CD8-positive, alpha-beta memory T cell (primary cell): ENCODE measurements around the gene SLC9A9. TPM values are rescaled to one million over a fixed set of nuclear protein-coding genes. Genes with fewer than 3 reads are reported as not detected.

ENCODE experiments used
- CTCF ChIA-PET: fragments of 350-600 bp; sonication (Branson Sonifier 250); formaldehyde crosslinking; loops from one replicate; lab custom pipeline; 2021; ENCODE audit warnings: antibody characterized with exemption; lab: Charles Lee
- POLR2A ChIA-PET: fragments of 350-600 bp; sonication (Branson Sonifier 250); formaldehyde crosslinking; loops from one replicate; lab custom pipeline; 2021; ENCODE audit warnings: antibody characterized with exemption; lab: Charles Lee
- DNase-seq, 5 donors: peaks; one replicate each; pipeline versions ENCODE4 v3.0.0 to v3.0.0-alpha.2; 2020 to 2022; ENCODE audit warnings: mixed read lengths in 1 of 5
- H3K27ac ChIP-seq: one replicate; pipeline ENCODE4 v1.7.0; 2013; ENCODE audit warnings: low read depth, mild to moderate bottlenecking, low read length, moderate library complexity
- H3K27me3 ChIP-seq: 2 replicates; pipeline ENCODE4 v1.7.0; 2013; ENCODE audit warnings: low read length, mild to moderate bottlenecking; ENCODE audit not compliant: insufficient read depth, poor library complexity, severe bottlenecking
- H3K36me3 ChIP-seq: 2 replicates; pipeline ENCODE4 v1.7.0; 2013; ENCODE audit warnings: mild to moderate bottlenecking, low read length, moderate library complexity; ENCODE audit not compliant: insufficient read depth
- H3K4me1 ChIP-seq: 2 replicates; pipeline ENCODE4 v1.7.0; 2013; ENCODE audit warnings: mild to moderate bottlenecking, low read length, moderate library complexity; ENCODE audit not compliant: insufficient read depth
- H3K4me3 ChIP-seq: 2 replicates; pipeline ENCODE4 v1.7.0; 2013; ENCODE audit warnings: mild to moderate bottlenecking, low read length
- H3K9me3 ChIP-seq: 2 replicates; pipeline ENCODE4 v1.7.0; 2013; ENCODE audit warnings: mild to moderate bottlenecking, low read length
- H3K27ac Mint-ChIP-seq, 8 donors: one replicate each; pipeline ENCODE4 v1.8.0; 2020 to 2021; ENCODE audit warnings: mixed read lengths in 8 of 8, mild to moderate bottlenecking in 6 of 8, inconsistent platforms in 3 of 8, moderate library complexity in 3 of 8
- H3K27me3 Mint-ChIP-seq, 2 donors: one replicate each; pipeline ENCODE4 v1.8.0; 2020 to 2021; ENCODE audit warnings: mixed read lengths in 2 of 2, mild to moderate bottlenecking in 1 of 2, moderate library complexity in 1 of 2
- H3K36me3 Mint-ChIP-seq, 3 donors: one replicate each; pipeline ENCODE4 v1.8.0; 2020 to 2021; ENCODE audit warnings: mixed read lengths in 3 of 3, inconsistent platforms in 1 of 3, mild to moderate bottlenecking in 1 of 3
- H3K4me1 Mint-ChIP-seq, 3 donors: one replicate each; pipeline ENCODE4 v1.8.0; 2020 to 2021; ENCODE audit warnings: mixed read lengths in 3 of 3, inconsistent platforms in 1 of 3, mild to moderate bottlenecking in 1 of 3
- H3K4me3 Mint-ChIP-seq, 7 donors: one replicate each; pipeline ENCODE4 v1.8.0; 2020 to 2021; ENCODE audit warnings: mixed read lengths in 7 of 7, mild to moderate bottlenecking in 6 of 7, moderate library complexity in 4 of 7, inconsistent platforms in 2 of 7
- H3K9me3 Mint-ChIP-seq, 5 donors: one replicate each; pipeline ENCODE4 v1.8.0; 2020 to 2022; ENCODE audit warnings: mixed read lengths in 5 of 5, mild to moderate bottlenecking in 3 of 5, moderate library complexity in 2 of 5, inconsistent platforms in 1 of 5
- polyA plus RNA-seq: library from polyadenylated mRNA; unstranded; fragments of 300-500 nt; fragmentation: Illumina TruSeq; gene quantifications from one replicate; pipeline ENCODE4 v1.2.3, GENCODE V29; 2021
- total RNA-seq, 2 experiments: library from RNA; stranded (reverse); gene quantifications; one replicate each; pipeline ENCODE4 v1.2.3, GENCODE V29; 2021

The SLC9A9 gene
- total and polyA plus RNA-seq, 3 experiments from 2014 or later: 1.2 to 18.0 (median 2.2) TPM

GRCh38 chr3:143339451-143339850 is 508.8 kb downstream of the SLC9A9 start:
- H3K36me3 Mint-ChIP-seq: peaks cover 0 to 11% (median 6%) of the 10 kb centered on the region in 3 donors
- H3K4me1 ChIP-seq: no peaks in the 10 kb centered on the region
- H3K4me1 Mint-ChIP-seq: peaks cover 0 to 7% (median 0%) of the 10 kb centered on the region in 3 donors
- H3K27ac ChIP-seq: no peak overlapping the region
- no peaks in the 10 kb centered on the region for H3K27me3 ChIP-seq
- no peak overlapping the region for H3K27ac Mint-ChIP-seq
- H3K36me3 ChIP-seq: no peaks in the 10 kb centered on the region
- POLR2A ChIA-PET: no interaction called here
- no peak overlapping the region for H3K4me3 ChIP-seq
- no peaks in the 10 kb centered on the region for H3K27me3 Mint-ChIP-seq
- DNase-seq: no peak
- no peaks in the 10 kb centered on the region for H3K9me3 Mint-ChIP-seq
- H3K4me3 Mint-ChIP-seq: no peak overlapping the region
- no peaks in the 10 kb centered on the region for H3K9me3 ChIP-seq
- CTCF ChIA-PET: no interaction called here

- H3K27ac Mint-ChIP-seq: no peak overlapping the region
- no peaks in the 10 kb centered on the region for H3K27me3 Mint-ChIP-seq
- ChIA-PET POLR2A (no interaction called here), CTCF (no interaction called here)
- Histone ChIP-seq H3K4me1 (no peaks in the 10 kb centered on the region), H3K4me3 (no peak overlapping the region), H3K9me3 (no peaks in the 10 kb centered on the region), H3K27me3 (no peaks in the 10 kb centered on the region), H3K27ac (no peak overlapping the region), H3K36me3 (no peaks in the 10 kb centered on the region)
- H3K9me3 Mint-ChIP-seq: no peaks in the 10 kb centered on the region
- H3K4me1 Mint-ChIP-seq: no peaks in the 10 kb centered on the region
- H3K36me3 Mint-ChIP-seq: peaks cover 0 to 10% (median 9%) of the 10 kb centered on the region in 3 donors
- H3K4me3 Mint-ChIP-seq: no peak overlapping the region
- DNase-seq: no peak
Measured at GRCh38 chr3:143337387-143337786, 510.9 kb downstream of the SLC9A9 start.

GRCh38 chr3:143334231-143334630 is 514.0 kb downstream of the SLC9A9 start:
- H3K9me3 ChIP-seq: no peaks in the 10 kb centered on the region
- H3K4me1 ChIP-seq: no peaks in the 10 kb centered on the region
- Mint-ChIP-seq H3K4me1 (no peaks in the 10 kb centered on the region), H3K36me3 (peaks cover 0 to 10% (median 3%) of the 10 kb centered on the region in 3 donors), H3K9me3 (no peaks in the 10 kb centered on the region), H3K4me3 (no peak overlapping the region), H3K27me3 (no peaks in the 10 kb centered on the region), H3K27ac (no peak overlapping the region)
- H3K36me3 ChIP-seq: no peaks in the 10 kb centered on the region
- H3K4me3 ChIP-seq: no peak overlapping the region
- DNase-seq: no peak
- ChIA-PET CTCF (no interaction called here), POLR2A (no interaction called here)
- no peak overlapping the region for H3K27ac ChIP-seq
- H3K27me3 ChIP-seq: no peaks in the 10 kb centered on the region

- H3K4me1 ChIP-seq: no peaks in the 10 kb centered on the region
- DNase-seq: no peak
- Mint-ChIP-seq H3K27ac (peak overlapping the region in 1 of 8 donors; percentile 2), H3K9me3 (no peaks in the 10 kb centered on the region), H3K27me3 (no peaks in the 10 kb centered on the region), H3K36me3 (peaks cover 0 to 9% (median 3%) of the 10 kb centered on the region in 3 donors), H3K4me1 (no peaks in the 10 kb centered on the region), H3K4me3 (no peak overlapping the region)
- ChIA-PET CTCF (no interaction called here), POLR2A (no interaction called here)
- no peaks in the 10 kb centered on the region for H3K27me3 ChIP-seq
- H3K27ac ChIP-seq: no peak overlapping the region
- no peak overlapping the region for H3K4me3 ChIP-seq
- no peaks in the 10 kb centered on the region for H3K36me3 ChIP-seq
- H3K9me3 ChIP-seq: no peaks in the 10 kb centered on the region
Measured at GRCh38 chr3:143333367-143333766, 514.9 kb downstream of the SLC9A9 start.

DNA sequence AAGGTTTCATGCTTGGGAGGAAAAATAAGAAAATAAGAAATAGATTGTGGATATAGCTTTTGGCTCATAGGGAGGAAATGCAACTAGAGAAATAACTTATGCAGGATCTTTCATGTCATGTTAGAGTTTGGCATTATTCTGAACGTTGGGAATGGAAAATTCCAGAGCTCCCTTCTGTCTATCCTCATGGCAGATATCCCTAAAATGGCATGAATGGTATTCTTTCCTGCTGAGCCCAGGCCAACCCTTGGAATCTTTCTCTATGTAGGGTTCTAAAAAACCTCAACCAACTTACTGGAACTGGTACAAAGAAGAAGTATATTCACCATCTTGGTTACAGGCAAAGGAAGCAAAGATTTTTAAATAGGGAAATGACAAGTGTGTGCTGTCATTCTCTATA is 516.2 kb downstream of the SLC9A9 start:
- ChIA-PET CTCF (no interaction called here), POLR2A (no interaction called here)
- no peak for DNase-seq
- Mint-ChIP-seq H3K4me3 (no peak overlapping the region), H3K36me3 (peaks cover 0 to 4% (median 3%) of the 10 kb centered on the region in 3 donors), H3K9me3 (no peaks in the 10 kb centered on the region), H3K27ac (no peak overlapping the region), H3K4me1 (no peaks in the 10 kb centered on the region), H3K27me3 (no peaks in the 10 kb centered on the region)
- no peaks in the 10 kb centered on the region for H3K27me3 ChIP-seq
- H3K9me3 ChIP-seq: no peaks in the 10 kb centered on the region
- no peaks in the 10 kb centered on the region for H3K36me3 ChIP-seq
- peaks cover 5% of the 10 kb centered on the region for H3K4me1 ChIP-seq
- H3K4me3 ChIP-seq: no peak overlapping the region
- no peak overlapping the region for H3K27ac ChIP-seq

- H3K4me1 Mint-ChIP-seq: peaks cover 0 to 2% (median 0%) of the 10 kb centered on the region in 3 donors
- no peaks in the 10 kb centered on the region for H3K9me3 Mint-ChIP-seq
- H3K27me3 ChIP-seq: no peaks in the 10 kb centered on the region
- no peak for DNase-seq
- no peak overlapping the region for H3K27ac Mint-ChIP-seq
- no peaks in the 10 kb centered on the region for H3K27me3 Mint-ChIP-seq
- ChIA-PET CTCF (no interaction called here), POLR2A (no interaction called here)
- H3K4me3 ChIP-seq: no peak overlapping the region
- H3K9me3 ChIP-seq: no peaks in the 10 kb centered on the region
- H3K27ac ChIP-seq: no peak overlapping the region
- H3K4me3 Mint-ChIP-seq: no peak overlapping the region
- no peaks in the 10 kb centered on the region for H3K36me3 ChIP-seq
- H3K36me3 Mint-ChIP-seq: peaks cover 0 to 8% (median 3%) of the 10 kb centered on the region in 3 donors
- peaks cover 11% of the 10 kb centered on the region for H3K4me1 ChIP-seq
Measured at GRCh38 chr3:143331350-143331749, 516.9 kb downstream of the SLC9A9 start.

DNA sequence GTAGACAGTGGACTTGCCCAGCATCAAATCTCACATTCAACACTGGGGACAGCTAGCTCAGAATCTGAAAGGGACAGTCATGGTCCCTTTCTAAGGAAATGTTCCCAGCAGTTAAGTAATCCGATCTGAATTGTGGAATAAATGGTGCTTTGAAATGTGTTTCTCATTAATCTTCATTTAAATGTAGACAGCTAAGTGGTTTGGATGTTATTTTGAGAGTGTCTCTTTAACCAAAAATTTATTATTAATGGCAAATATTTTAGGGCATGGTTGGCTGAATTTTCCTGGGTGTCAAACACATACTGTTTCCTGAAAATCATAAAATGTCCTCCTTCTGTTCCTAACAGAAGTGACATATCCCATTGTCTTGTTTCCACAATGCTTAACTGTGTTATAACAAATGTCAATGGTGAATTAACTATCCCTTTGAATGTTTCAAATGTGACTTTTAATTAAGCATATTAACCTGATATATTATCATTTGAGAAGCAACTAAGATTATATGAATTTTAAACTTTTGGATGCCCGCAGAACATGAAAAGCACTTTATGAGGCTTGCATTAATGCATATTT is 517.9 kb downstream of the SLC9A9 start:
- H3K4me1 Mint-ChIP-seq: peaks cover 0 to 2% (median 0%) of the 10 kb centered on the region in 3 donors
- peaks cover 0 to 10% (median 3%) of the 10 kb centered on the region in 3 donors for H3K36me3 Mint-ChIP-seq
- H3K27ac Mint-ChIP-seq: no peak overlapping the region
- H3K4me3 Mint-ChIP-seq: no peak overlapping the region
- no peaks in the 10 kb centered on the region for H3K9me3 Mint-ChIP-seq
- ChIA-PET CTCF (no interaction called here), POLR2A (no interaction called here)
- Histone ChIP-seq H3K4me1 (peaks cover 11% of the 10 kb centered on the region), H3K36me3 (no peaks in the 10 kb centered on the region), H3K9me3 (no peaks in the 10 kb centered on the region), H3K4me3 (no peak overlapping the region), H3K27me3 (no peaks in the 10 kb centered on the region), H3K27ac (no peak overlapping the region)
- DNase-seq: no peak
- no peaks in the 10 kb centered on the region for H3K27me3 Mint-ChIP-seq

DNA sequence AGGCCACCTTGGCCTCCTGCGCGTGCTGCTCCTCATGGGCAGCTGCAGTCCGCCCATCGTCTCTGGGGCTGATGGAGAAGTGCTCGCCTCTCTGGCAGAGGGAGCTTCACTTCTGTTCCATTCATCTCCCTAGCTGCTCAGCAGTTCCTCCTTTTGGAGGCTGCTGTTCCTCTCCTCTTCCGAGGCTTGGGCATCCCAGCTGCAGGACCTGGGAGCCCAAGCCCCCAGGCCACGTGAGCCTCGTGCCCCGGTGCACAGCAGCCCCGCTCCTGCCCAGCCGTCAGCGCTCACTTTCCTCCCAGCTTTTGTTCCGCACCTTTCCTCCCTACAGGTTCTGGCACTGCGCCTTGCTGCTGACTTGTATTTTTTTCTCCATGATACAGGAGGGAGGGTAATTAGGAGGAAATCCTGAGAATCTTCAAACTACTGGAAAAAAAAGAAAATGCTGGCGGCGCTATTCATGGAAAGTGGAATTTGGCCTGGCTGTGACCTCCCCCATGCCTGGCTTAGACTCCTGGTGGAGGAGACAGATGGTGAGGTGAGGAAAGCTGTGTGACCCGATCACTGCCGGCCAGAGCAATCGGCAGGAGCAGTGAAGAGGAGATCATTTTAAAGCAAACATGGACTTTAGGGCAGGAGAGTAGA is 518.6 kb downstream of the SLC9A9 start:
- peaks cover 0 to 2% (median 0%) of the 10 kb centered on the region in 3 donors for H3K4me1 Mint-ChIP-seq
- DNase-seq: no peak
- no peaks in the 10 kb centered on the region for H3K9me3 Mint-ChIP-seq
- no peaks in the 10 kb centered on the region for H3K27me3 Mint-ChIP-seq
- H3K4me3 ChIP-seq: no peak overlapping the region
- ChIA-PET CTCF (no interaction called here), POLR2A (no interaction called here)
- peaks cover 11% of the 10 kb centered on the region for H3K4me1 ChIP-seq
- H3K36me3 ChIP-seq: no peaks in the 10 kb centered on the region
- no peaks in the 10 kb centered on the region for H3K27me3 ChIP-seq
- no peak overlapping the region for H3K4me3 Mint-ChIP-seq
- H3K27ac ChIP-seq: no peak overlapping the region
- H3K36me3 Mint-ChIP-seq: peaks cover 0 to 13% (median 8%) of the 10 kb centered on the region in 3 donors
- H3K9me3 ChIP-seq: no peaks in the 10 kb centered on the region
- no peak overlapping the region for H3K27ac Mint-ChIP-seq
